GM12878 (cell line): Measurements from ENCODE around the gene HAP1. TPM values are rescaled to one million over a fixed set of nuclear protein-coding genes. Genes with fewer than 3 reads are reported as not detected.

Experiments
- ASH2L ChIP-seq: fragments of 300-600, 200-600 bp; sonication (generic); IDR thresholded peaks from 2 replicates; pipeline ENCODE4 v1.6.1; 2017; ENCODE audit warnings: low read depth, mild to moderate bottlenecking, borderline replicate concordance
- ATF2 ChIP-seq: IDR thresholded peaks from 2 replicates; pipeline ENCODE4 v1.6.1; 2012; ENCODE audit warnings: low read length, inconsistent platforms
- BACH1 ChIP-seq: fragments of 450-650 bp; IDR thresholded peaks from 2 replicates; pipeline ENCODE4 v1.6.1; 2017; ENCODE audit warnings: mild to moderate bottlenecking, borderline replicate concordance
- BCLAF1 ChIP-seq: fragments of 450-650 bp; IDR thresholded peaks from 2 replicates; pipeline ENCODE4 v1.6.1; 2017; ENCODE audit warnings: antibody characterized with exemption, mild to moderate bottlenecking, moderate library complexity
- BMI1 ChIP-seq: fragments of 450-650 bp; IDR thresholded peaks from 2 replicates; pipeline ENCODE4 v1.6.1; 2016; ENCODE audit warnings: mild to moderate bottlenecking, moderate library complexity, borderline replicate concordance
- CTCF ChIP-seq, 3 experiments: IDR thresholded peaks in 2 of 3; conservative IDR thresholded peaks in 1 of 3; 2 replicates each; pipeline ENCODE4 v1.5.1; 2011; ENCODE audit warnings: low read depth in 3 of 3, low read length in 3 of 3, mild to moderate bottlenecking in 3 of 3, control low read depth in 2 of 3, moderate library complexity in 2 of 3, inconsistent platforms in 1 of 3, mixed read lengths in 1 of 3; ENCODE audit not compliant: control insufficient read depth in 2 of 3, insufficient read depth in 1 of 3; ENCODE audit errors: extremely low read depth in 1 of 3
- E4F1 ChIP-seq: fragments of 450-650 bp; IDR thresholded peaks from 2 replicates; pipeline ENCODE4 v1.6.1; 2018; ENCODE audit warnings: borderline replicate concordance, mild to moderate bottlenecking; ENCODE audit not compliant: partially characterized antibody
- FOXK2 ChIP-seq: fragments of 450-650 bp; IDR thresholded peaks from 2 replicates; pipeline ENCODE4 v1.6.1; 2017; ENCODE audit warnings: mild to moderate bottlenecking, moderate library complexity
- FOXM1 ChIP-seq: IDR thresholded peaks from 2 replicates; pipeline ENCODE4 v1.6.1; 2012; ENCODE audit warnings: low read depth, mild to moderate bottlenecking, inconsistent platforms, low read length, moderate library complexity
- MTA2 ChIP-seq: fragments of 450-650 bp; IDR thresholded peaks from 2 replicates; pipeline ENCODE4 v1.6.1; 2016; ENCODE audit warnings: low read depth, mild to moderate bottlenecking, moderate library complexity
- MTA3 ChIP-seq: IDR thresholded peaks from 2 replicates; pipeline ENCODE4 v1.6.1; 2012; ENCODE audit warnings: low read length, inconsistent platforms, borderline replicate concordance
- MXI1 ChIP-seq: fragments of 150-350 bp; IDR thresholded peaks from 2 replicates; pipeline ENCODE4 v1.6.1; 2011; ENCODE audit warnings: low read depth, mild to moderate bottlenecking, inconsistent platforms, low read length, improper control_type of control experiment
- POLR2AphosphoS5 ChIP-seq: IDR thresholded peaks from 2 replicates; pipeline ENCODE4 v1.6.1; 2011; ENCODE audit warnings: mild to moderate bottlenecking, low read length, inconsistent platforms
- RUNX3 ChIP-seq: IDR thresholded peaks from 2 replicates; pipeline ENCODE4 v1.6.1; 2012; ENCODE audit warnings: low read length, inconsistent platforms
- SMARCA5 ChIP-seq: fragments of 450-650 bp; IDR thresholded peaks from 2 replicates; pipeline ENCODE4 v1.6.1; 2017; ENCODE audit warnings: mild to moderate bottlenecking
- STAT3 ChIP-seq: IDR thresholded peaks from 2 replicates; pipeline ENCODE4 v1.6.1; 2011; ENCODE audit warnings: low read depth, low read length, improper control_type of control experiment
- SUZ12 ChIP-seq: fragments of 200-600 bp; sonication (generic); IDR thresholded peaks from one replicate; pipeline ENCODE4 v1.6.1; 2018; ENCODE audit warnings: antibody characterized with exemption, mild to moderate bottlenecking; ENCODE audit not compliant: unreplicated experiment
- USF1 ChIP-seq: IDR thresholded peaks from 2 replicates; pipeline ENCODE4 v1.6.1; 2011; ENCODE audit warnings: borderline replicate concordance, low read depth, mild to moderate bottlenecking, moderate library complexity, mixed read lengths, low read length; ENCODE audit not compliant: insufficient read depth; ENCODE audit errors: extremely low read length
- WRNIP1 ChIP-seq: IDR thresholded peaks from 2 replicates; pipeline ENCODE4 v1.6.1; 2011; ENCODE audit warnings: low read depth, low read length, improper control_type of control experiment, borderline replicate concordance
- polyA plus RNA-seq, 11 experiments: library from polyadenylated mRNA; depleted of rRNA in 4 of 11; unstranded in 6 of 11; stranded (reverse) in 5 of 11; fragments of >200 nt; fragmentation: Nextera tagmentation in 4 of 11; fragmentation: Illumina TruSeq in 1 of 11; extraction: Ambion mirVana in 4 of 11; extraction: Trizol in 1 of 11; gene quantifications; 1 replicate in 1 of 11; 2 replicates in 10 of 11; pipeline versions ENCODE4 v1.2.1 to v1.2.3, GENCODE V29; 2011 to 2016; ENCODE audit warnings: inconsistent platforms in 2 of 11, missing spikeins in 2 of 11, low read depth in 1 of 11
- total RNA-seq, 4 experiments: library from RNA; depleted of rRNA in 3 of 4; stranded (reverse); fragments of >200 nt in 3 of 4; fragmentation: Illumina TruSeq in 1 of 4; extraction: Trizol in 1 of 4; gene quantifications; 2 replicates each; pipeline versions ENCODE4 v1.2.1 to v1.2.3, GENCODE V29; 2013 to 2021

HAP1 gene
- total and polyA plus RNA-seq, 10 of the 15 experiments (the other 5 are each of a cell fraction or from before 2014, with no cell fraction given): not detected

GRCh38 chr17:41689497-41690299 is 44.7 kb downstream of the HAP1 start (continued):
- TF ChIP-seq CTCF (IDR thresholded peaks at IDR 0.05 in 2 of 3, conservative IDR thresholded peaks at IDR 0.05 in 1 of 3; ENCODE audit: control insufficient read depth in 2 of 3, extremely low read depth in 1 of 3, insufficient read depth in 1 of 3, low read depth in 3 of 3, low read length in 3 of 3) (peak; percentile 34 to 69 (median 55)), MTA2 (no peak), POLR2AphosphoS5 (peak; percentile 55; the same call in 1 of the 2 replicates), MXI1 (0 out of 2 replicates have a peak, but pooled peaks have one; percentile 88), FOXM1 (peak; percentile 61), ASH2L (no peak), USF1 (peak; percentile 69), MTA3 (peak; percentile 60; the same call in 1 of the 2 replicates), STAT3 (peak; percentile 38; the same call in 1 of the 2 replicates), BACH1 (peak; percentile 68; the same call in 1 of the 2 replicates), WRNIP1 (0 out of 2 replicates have a peak, but pooled peaks have one; percentile 7), RUNX3 (peak; percentile 6; the same call in 1 of the 2 replicates), E4F1 (no peak), FOXK2 (peak; percentile 39; the same call in 1 of the 2 replicates), SUZ12 (no peak), SMARCA5 (no peak), ATF2 (peak; percentile 14; the same call in 1 of the 2 replicates), BCLAF1 (no peak), BMI1 (0 out of 2 replicates have a peak, but pooled peaks have one; percentile 11)
